ENCODE measurements around the gene BRD1.

BRD1 gene

GRCh38 chr22:49724030-49724892, 103.4 kb downstream of the BRD1 start:
- TF ChIP-seq CTCF (IDR thresholded peaks at IDR 0.05; ENCODE audit: low read depth, low read length), result no peak
- no peak overlapping the region for H3K4me3 ChIP-seq (ENCODE audit: low read depth, low read length)

GRCh38 chr22:49723478-49724029, 104.1 kb downstream of the BRD1 start:
- no peak overlapping the region for H3K4me3 ChIP-seq (ENCODE audit: low read depth, low read length)

More at GRCh38 chr22:49723478-49724029, 104.1 kb downstream of the BRD1 start:
- TF ChIP-seq CTCF (IDR thresholded peaks at IDR 0.05; ENCODE audit: low read depth, low read length), result no peak
